Raji (cell line): Measurements from ENCODE around the gene TMEM14A.

ENCODE experiments used
- POLR2A ChIP-seq: IDR thresholded peaks from 2 replicates; pipeline ENCODE4 v1.6.1; 2011; ENCODE audit warnings: low read depth, low read length, control low read depth; ENCODE audit not compliant: insufficient read depth

Gene TMEM14A

DNA sequence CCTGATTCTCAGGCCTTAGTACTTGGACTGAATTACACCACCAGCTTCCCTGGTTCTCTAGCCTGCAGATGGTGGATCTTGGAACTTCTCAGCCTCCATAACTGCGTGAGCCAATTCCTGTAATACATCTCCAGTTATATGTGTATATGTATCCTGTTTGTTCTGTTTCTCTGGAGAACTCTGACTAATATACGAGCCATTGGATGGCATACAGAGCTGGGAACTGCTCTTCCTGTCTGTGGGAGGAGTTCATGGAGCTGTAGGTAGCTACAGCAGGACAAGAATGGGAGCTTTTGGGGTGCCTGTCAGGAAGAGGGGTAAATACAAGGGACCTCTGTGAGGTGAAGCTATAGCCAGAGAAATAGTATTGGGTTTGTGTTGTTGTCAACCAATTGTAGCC lies 41.2 kb downstream of the TMEM14A start:
- TF ChIP-seq POLR2A: no peak

GRCh38 chr6:52718550-52718949 lies 47.6 kb downstream of the TMEM14A start:
- no peak for TF ChIP-seq POLR2A

DNA sequence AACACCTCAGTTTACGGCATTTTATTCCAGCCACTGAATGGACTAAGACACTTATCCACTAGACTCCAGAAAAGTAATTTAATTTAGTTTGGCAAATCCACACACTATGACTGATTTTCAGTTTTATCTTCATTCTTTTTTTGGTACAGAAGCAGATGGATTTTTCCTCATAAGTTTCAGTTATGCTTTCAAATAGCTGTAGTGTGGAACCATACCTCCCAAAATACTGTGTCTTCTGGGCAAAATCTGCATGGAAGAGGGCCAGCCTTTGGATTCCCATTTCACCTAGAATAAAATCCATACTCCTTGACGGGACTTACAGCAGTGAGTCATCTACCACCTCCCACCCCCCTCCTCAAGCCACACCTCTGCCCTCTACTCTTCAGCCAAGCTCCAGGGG lies 49.4 kb downstream of the TMEM14A start:
- TF ChIP-seq POLR2A: no peak

GRCh38 chr6:52724042-52724405 lies 53.1 kb downstream of the TMEM14A start:
- no peak for TF ChIP-seq POLR2A

DNA sequence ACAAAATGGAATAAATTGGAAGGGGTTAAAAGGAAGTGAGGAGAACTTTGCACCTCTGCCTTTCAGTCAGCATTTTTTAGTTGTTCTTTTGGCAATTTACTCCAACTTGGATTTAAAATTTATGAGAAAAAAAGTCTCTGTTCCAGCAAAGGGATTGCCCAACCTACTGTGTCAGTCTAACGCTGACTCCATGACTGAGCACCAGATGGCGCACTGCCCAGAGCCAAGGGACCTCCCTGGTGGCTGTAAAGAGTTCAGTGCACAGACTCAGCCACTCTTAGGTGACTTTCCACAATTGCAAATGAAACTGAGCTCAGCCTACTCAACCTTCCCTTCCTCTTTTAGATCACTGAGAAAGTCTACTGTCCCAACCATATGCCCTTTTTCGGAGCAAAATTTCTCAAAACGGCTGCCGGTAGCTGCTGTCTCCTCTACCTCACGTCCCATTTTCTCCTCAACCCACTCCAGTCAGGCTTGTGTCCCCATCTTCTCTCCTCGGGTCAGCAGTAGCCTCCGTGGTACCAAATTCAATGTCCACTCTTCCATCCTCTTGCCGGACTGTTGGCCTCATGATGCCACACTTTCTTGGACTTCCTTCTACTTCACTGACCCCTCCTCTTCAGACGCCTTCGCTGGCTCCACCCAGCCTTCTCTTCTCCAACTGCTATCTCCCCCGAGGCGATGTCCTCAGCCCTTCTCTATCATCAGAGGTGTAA lies 53.7 kb downstream of the TMEM14A start:
- no peak for TF ChIP-seq POLR2A

DNA sequence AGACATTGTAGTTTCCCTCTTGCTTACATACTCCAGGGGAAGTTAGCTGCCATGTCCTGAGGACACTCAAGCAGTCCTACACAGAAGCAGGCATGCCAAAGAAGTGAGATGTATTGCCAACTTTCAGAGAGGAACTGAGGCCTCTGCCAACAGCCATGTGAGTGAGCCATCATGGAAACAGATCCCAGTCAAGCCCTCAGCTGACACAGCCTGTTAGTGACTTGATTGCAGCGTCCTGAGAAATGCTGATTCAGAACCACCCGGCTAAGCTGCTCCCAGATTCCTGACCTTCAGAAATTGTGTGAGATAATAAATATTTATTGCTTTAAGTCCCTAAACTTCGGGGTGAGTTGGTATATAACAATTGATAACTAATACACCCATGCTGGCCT lies 54.2 kb downstream of the TMEM14A start:
- TF ChIP-seq POLR2A: no peak

- TF ChIP-seq POLR2A: no peak
These were observed 54.8 kb downstream of the TMEM14A start for GRCh38 chr6:52725535-52726192.

GRCh38 chr6:52726193-52726542 lies 55.3 kb downstream of the TMEM14A start:
- TF ChIP-seq POLR2A: no peak

DNA sequence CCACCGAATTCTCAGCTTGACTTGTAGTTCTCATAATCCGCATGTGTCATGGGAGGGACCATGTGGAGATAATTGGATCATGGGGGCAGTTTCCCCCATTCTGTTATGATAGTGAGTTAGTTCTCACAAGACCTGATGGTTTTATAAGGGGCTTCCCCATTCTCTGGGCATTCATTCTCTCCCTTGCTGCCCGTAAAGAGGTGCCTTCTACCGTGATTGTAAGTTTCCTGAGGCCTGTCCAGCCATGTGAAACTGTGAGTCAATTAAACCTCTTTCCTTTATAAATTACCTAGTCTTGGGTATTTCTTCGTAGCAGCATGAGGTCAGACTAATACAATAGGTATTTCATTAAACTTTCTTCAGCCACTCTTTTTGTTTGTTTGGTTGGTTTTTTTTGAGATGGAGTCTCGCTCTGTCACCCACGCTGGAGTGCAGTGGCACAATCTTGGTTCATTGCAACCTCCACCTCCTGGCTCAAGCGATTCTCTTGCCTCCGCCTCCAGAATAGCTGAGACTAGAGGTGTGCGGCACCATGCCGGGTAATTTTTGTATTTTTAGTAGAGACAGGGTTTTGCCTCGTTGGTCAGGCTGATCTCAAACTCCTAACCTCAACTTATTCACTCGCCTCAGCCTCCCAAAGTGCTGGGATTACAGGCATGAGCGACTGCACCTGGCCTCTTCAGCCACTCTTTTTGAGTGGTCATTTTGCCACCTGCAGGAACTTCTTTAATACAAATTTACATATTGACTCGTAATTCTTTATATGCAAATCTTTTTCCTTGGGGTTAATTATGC lies 56.0 kb downstream of the TMEM14A start:
- TF ChIP-seq POLR2A: no peak

GRCh38 chr6:52727908-52728307 lies 57.0 kb downstream of the TMEM14A start:
- no peak for TF ChIP-seq POLR2A

DNA sequence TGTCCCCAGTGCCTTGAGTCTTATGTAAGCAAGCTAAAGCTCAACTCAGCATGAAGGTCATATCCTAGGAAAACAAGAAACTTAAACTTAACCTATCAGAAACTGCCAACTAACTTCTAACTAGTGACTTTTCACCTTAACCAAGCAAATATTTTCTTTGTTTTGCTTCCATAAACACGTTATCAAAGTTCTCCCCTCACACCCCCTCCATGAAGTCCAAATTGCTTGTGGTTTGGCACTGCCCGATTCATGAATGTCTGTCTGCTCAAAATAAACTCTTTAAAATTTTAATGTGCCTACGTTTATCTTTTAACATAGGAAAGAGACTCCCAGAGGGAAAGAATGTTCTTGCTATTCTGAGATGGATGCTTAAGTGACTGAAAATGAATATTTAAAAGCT lies 57.5 kb downstream of the TMEM14A start:
- TF ChIP-seq POLR2A: no peak

DNA sequence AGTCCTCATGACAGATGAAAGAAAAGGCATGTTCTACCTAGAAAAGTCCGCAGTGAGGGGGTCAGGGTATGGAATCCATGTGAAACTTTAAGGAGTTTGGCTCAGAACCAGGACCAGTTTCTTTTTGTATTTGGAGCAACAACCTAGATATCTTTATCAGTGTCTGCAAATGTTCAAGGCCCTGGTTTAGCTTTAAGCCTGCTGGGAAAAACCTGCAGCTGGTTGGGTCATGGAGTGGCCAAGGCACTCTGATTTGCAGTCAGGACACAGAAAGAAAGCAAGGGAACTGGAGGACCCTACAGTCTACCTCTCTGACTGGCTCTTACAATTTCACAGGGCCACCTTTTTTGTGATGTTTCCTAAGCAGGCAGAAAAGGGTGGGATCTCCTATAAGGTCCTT lies 58.7 kb downstream of the TMEM14A start:
- no peak for TF ChIP-seq POLR2A

DNA sequence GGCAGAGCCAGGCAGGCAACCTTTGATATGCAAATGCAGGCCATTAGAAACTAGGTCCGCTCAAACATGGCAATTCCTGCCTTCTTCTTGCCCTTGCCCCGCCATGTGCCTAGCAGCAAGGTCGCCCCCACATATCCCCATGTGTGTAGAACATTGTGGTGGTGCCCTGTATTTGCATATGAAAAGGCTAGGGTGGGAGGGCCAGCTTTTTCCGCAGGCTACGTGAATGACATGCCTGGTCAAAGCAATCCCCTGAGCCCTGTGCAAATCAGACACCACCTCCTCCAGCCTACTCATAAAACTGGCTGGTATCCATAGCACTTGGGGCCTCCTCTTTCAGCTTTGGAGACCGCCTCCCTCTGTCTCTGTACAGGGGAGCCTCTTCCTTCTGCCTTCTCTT lies 60.8 kb downstream of the TMEM14A start:
- TF ChIP-seq POLR2A: no peak

DNA sequence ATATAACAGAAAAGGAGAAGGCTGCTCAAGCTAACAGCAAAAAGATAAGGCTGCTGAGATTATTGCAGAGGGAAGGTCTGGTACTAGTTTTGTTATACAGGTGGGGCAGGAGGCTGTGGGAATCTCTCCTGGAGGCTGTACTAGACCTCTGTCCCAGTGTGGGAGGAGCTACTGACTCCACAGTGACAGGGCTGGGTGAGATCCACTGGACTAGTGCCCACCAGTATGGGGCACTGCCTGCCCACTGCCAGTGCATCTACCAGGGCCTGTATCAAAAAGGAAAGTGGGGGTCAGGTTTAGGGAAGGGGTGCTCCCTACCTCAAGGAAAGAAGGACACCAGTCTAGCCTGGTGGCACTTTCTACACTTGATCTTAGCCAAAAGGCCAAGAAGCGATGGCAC lies 62.3 kb downstream of the TMEM14A start:
- no peak for TF ChIP-seq POLR2A

DNA sequence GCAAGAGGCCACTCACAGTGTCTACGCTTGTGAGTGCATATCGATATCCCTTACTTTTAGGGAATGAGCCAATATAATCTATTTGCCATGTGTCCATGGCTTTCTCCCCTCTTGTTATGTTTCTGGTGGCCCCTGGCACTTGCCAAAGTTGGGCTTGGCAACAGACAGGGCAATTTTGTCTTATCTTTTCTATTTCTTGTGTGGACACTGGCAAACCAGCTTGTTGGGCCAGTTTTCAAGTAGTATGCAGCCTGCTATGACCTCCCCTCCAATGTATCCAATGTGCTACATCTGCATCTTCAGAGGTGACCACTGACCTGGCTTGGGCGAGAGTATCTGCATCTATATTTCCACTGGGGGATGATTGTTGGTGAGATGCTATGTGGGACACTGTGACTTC lies 63.2 kb downstream of the TMEM14A start:
- no peak for TF ChIP-seq POLR2A

- no peak for TF ChIP-seq POLR2A
These were observed 64.2 kb downstream of the TMEM14A start for GRCh38 chr6:52735071-52735470.
